Gastrocnemius medialis (tissue), 4 donors: Measurements from ENCODE around the gene CAMTA1.

Source experiments
- CTCF ChIP-seq, 5 experiments: fragments of 450-650 bp in 3 of 5; fragments of 200-600 bp in 2 of 5; sonication (generic) in 2 of 5; IDR thresholded peaks in 4 of 5; conservative IDR thresholded peaks in 1 of 5; 1 replicate in 4 of 5; 2 replicates in 1 of 5; pipeline ENCODE4 v1.5.1; 2016 to 2019; ENCODE audit warnings: antibody characterized with exemption in 5 of 5, mild to moderate bottlenecking in 3 of 5, moderate library complexity in 3 of 5
- POLR2A ChIP-seq, 2 donors: fragments of 450-650 bp; IDR thresholded peaks; one replicate each; pipeline ENCODE4 v1.6.1; 2017; ENCODE audit warnings: antibody characterized with exemption in 2 of 2, mild to moderate bottlenecking in 2 of 2, moderate library complexity in 2 of 2

GRCh38 chr1:7752512-7753417 lies 967.5 kb downstream of the CAMTA1 start:
- peak; percentile 81 to 91 (median 83) for TF ChIP-seq CTCF (IDR thresholded peaks at IDR 0.05 in 4 of 5, conservative IDR thresholded peaks at IDR 0.05 in 1 of 5)
- TF ChIP-seq POLR2A (IDR thresholded peaks at IDR 0.05), result no peak
